ENCODE data around the gene PSMG4. TPM values are rescaled to one million over a fixed set of nuclear protein-coding genes. Genes with fewer than 3 reads are reported as not detected.
A peak's percentile ranks its signal among the peaks of the same experiment; 100 is the strongest.

Gene PSMG4
- total and polyA plus RNA-seq, 2 of the 8 experiments (the other 6 are each of a cell fraction or from before 2014, with no cell fraction given), result 40.6 to 113 TPM

DNA sequence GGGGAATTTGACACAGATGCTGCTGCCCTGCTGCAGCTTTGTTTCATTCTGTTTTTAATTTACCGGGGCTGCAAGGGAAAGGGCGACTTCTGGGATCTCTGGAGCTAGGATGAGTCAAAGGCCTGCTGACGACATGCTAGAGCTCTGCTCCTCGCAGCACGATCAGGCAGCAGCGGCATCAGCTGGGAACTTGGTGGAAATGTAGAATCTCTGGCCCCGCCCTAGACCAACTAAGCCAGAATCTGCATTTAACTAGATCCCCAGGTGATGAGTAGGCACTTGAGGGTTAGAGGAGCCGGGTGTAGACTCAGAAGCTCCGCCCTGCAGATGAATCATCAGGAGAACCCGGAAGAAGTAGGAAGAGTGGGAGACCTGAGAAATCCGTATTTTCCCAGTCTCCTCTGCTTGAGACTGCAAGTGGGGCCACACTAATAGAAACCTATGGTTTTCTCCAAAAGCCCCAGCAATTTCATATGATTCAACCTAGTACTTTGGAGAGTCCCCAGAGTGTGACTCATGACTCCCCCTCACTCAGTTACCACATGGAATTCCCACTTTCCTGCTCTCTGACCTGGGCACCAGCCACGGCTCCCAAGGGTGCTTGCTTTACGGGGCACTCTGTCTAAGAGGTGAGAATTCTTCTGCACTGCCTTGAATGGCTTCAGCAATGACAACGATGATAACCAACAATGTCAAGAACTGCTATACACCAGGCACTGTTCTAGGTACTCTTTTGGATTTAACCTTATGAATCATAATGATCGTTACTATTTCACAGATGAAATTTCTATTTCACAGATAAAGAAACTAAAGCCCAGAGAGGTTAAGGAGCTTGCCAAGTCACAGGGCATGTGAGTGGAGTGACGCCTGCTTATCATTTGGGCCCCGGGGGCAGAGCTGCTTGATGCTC, 49.4 kb upstream of the PSMG4 start (continued):
- TF ChIP-seq CEBPB (IDR thresholded peaks at IDR 0.05; ENCODE audit: low read depth, low read length) (no peak), FOSL1 (IDR thresholded peaks at IDR 0.05; ENCODE audit: insufficient read depth, low read depth, low read length) (no peak), SP4 (IDR thresholded peaks at IDR 0.05; ENCODE audit: low read length) (0 out of 2 replicates have a peak, but pooled peaks have one; percentile 50), CHD2 (IDR thresholded peaks at IDR 0.05; ENCODE audit: low read length) (no peak), SP1 (IDR thresholded peaks at IDR 0.05; ENCODE audit: low read depth, low read length) (peak; percentile 67; the same call in 1 of the 2 replicates), ASH2L (IDR thresholded peaks at IDR 0.05; ENCODE audit: low read length) (no peak), SAP30 (IDR thresholded peaks at IDR 0.05; ENCODE audit: insufficient read depth, insufficient replicate concordance, low read length) (no peak), EGR1 (IDR thresholded peaks at IDR 0.05; ENCODE audit: borderline replicate concordance, low read depth, low read length) (no peak), RXRA (IDR thresholded peaks at IDR 0.05; ENCODE audit: insufficient read depth, low read depth, low read length) (no peak), CBX8 (IDR thresholded peaks at IDR 0.05; ENCODE audit: borderline replicate concordance, low read depth, low read length) (no peak), TBP (IDR thresholded peaks at IDR 0.05; ENCODE audit: low read depth, low read length) (peak; percentile 61), GABPA (IDR thresholded peaks at IDR 0.05; ENCODE audit: borderline replicate concordance, insufficient read depth, low read length) (no peak), TCF12 (IDR thresholded peaks at IDR 0.05; ENCODE audit: low read depth, low read length) (no peak), RAD21 (IDR thresholded peaks at IDR 0.05 in 1 of 2, conservative IDR thresholded peaks at IDR 0.05 in 1 of 2; ENCODE audit: low read depth in 2 of 2, low read length in 2 of 2) (peak; percentile 46 to 58; a peak in 3 of 4 replicates), KDM5A (IDR thresholded peaks at IDR 0.05; ENCODE audit: low read length) (no peak), BRCA1 (IDR thresholded peaks at IDR 0.05; ENCODE audit: low read depth, low read length) (no peak), GTF2F1 (IDR thresholded peaks at IDR 0.05; ENCODE audit: borderline replicate concordance, low read depth, low read length) (no peak), TEAD4 (IDR thresholded peaks at IDR 0.05; ENCODE audit: low read depth, low read length) (no peak), SP2 (IDR thresholded peaks at IDR 0.05; ENCODE audit: low read length) (no peak), MAFK (IDR thresholded peaks at IDR 0.05; ENCODE audit: low read depth, low read length) (peak; percentile 72; the same call in 1 of the 2 replicates), SRF (IDR thresholded peaks at IDR 0.05; ENCODE audit: low read depth, low read length) (no peak)
- TF ChIP-seq, protein P1, sequence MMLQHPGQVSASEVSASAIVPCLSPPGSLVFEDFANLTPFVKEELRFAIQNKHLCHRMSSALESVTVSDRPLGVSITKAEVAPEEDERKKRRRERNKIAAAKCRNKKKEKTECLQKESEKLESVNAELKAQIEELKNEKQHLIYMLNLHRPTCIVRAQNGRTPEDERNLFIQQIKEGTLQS (IDR thresholded peaks at IDR 0.05; ENCODE audit: insufficient read depth, low read depth, low read length), result no peak
- TF ChIP-seq, protein P2, sequence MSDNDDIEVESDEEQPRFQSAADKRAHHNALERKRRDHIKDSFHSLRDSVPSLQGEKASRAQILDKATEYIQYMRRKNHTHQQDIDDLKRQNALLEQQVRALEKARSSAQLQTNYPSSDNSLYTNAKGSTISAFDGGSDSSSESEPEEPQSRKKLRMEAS (IDR thresholded peaks at IDR 0.05), result no peak

Data from H1 (cell line).